MM.1S (cell line): Measurements from ENCODE around the gene EML1.

Experiments
- DNase-seq: peaks from one replicate; pipeline ENCODE4 v3.0.0-alpha.2; 2015
- H2AFZ ChIP-seq: fragments of 300-600 bp; sonication (generic); 2 replicates; pipeline ENCODE4 v1.6.0; 2016; ENCODE audit warnings: antibody characterized with exemption, low read length
- H3F3A ChIP-seq: fragments of 300-600 bp; sonication (generic); 2 replicates; pipeline ENCODE4 v1.6.1; 2016; ENCODE audit warnings: mild to moderate bottlenecking, antibody characterized with exemption, low read length, moderate library complexity, mixed read lengths; ENCODE audit not compliant: insufficient read depth
- H3K27ac ChIP-seq: fragments of 300-600 bp; sonication (generic); 2 replicates; pipeline ENCODE4 v1.5.1; 2016; ENCODE audit warnings: mild to moderate bottlenecking, low read length
- H3K27me3 ChIP-seq: fragments of 300-600 bp; sonication (generic); replicated peaks from 2 replicates; pipeline ENCODE4 v1.6.0; 2016; ENCODE audit warnings: low read length; ENCODE audit not compliant: insufficient read depth
- H3K36me3 ChIP-seq: fragments of 300-600 bp; sonication (generic); replicated peaks from 2 replicates; pipeline ENCODE4 v1.6.1; 2016; ENCODE audit warnings: mild to moderate bottlenecking, low read length, mixed read lengths; ENCODE audit not compliant: insufficient read depth
- H3K4me1 ChIP-seq: fragments of 300-600 bp; sonication (generic); 2 replicates; pipeline ENCODE4 v1.6.1; 2016; ENCODE audit warnings: low read length, mixed read lengths
- H3K4me2 ChIP-seq: fragments of 300-600 bp; sonication (generic); 2 replicates; pipeline ENCODE4 v1.6.0; 2016; ENCODE audit warnings: low read depth, low read length
- H3K4me3 ChIP-seq: fragments of 300-600 bp; sonication (generic); 2 replicates; pipeline ENCODE4 v1.5.1; 2016; ENCODE audit warnings: low read length, mixed read lengths
- H3K79me2 ChIP-seq: fragments of 300-600 bp; sonication (generic); 2 replicates; pipeline ENCODE4 v1.6.1; 2016; ENCODE audit warnings: mixed run types, low read length, mixed read lengths
- H3K9ac ChIP-seq: fragments of 300-600 bp; sonication (generic); 2 replicates; pipeline ENCODE4 v1.6.1; 2016; ENCODE audit warnings: low read length, mixed read lengths
- H3K9me2 ChIP-seq: fragments of 300-600 bp; sonication (generic); replicated peaks from 2 replicates; pipeline ENCODE4 v1.6.1; 2016; ENCODE audit warnings: mild to moderate bottlenecking, low read length, mixed read lengths; ENCODE audit not compliant: insufficient read depth
- H3K9me3 ChIP-seq: fragments of 300-600 bp; sonication (generic); replicated peaks from 2 replicates; pipeline ENCODE4 v1.6.1; 2016; ENCODE audit warnings: mild to moderate bottlenecking, low read length, mixed read lengths; ENCODE audit not compliant: insufficient read depth
- H4K20me1 ChIP-seq: fragments of 300-600 bp; sonication (generic); 2 replicates; pipeline ENCODE4 v1.6.1; 2016; ENCODE audit warnings: mild to moderate bottlenecking, low read length, moderate library complexity, mixed read lengths; ENCODE audit not compliant: insufficient read depth
- EZH2 ChIP-seq: fragments of 300-600 bp; sonication (generic); optimal IDR thresholded peaks from 2 replicates; pipeline ENCODE3; 2017; ENCODE audit warnings: low read depth, mild to moderate bottlenecking, antibody characterized with exemption, low read length, mixed read lengths
- EZH2phosphoT487 ChIP-seq: fragments of 300-600 bp; sonication (generic); IDR thresholded peaks from 2 replicates; pipeline ENCODE4 v1.6.1; 2018; ENCODE audit warnings: antibody characterized with exemption, low read length
- TF ChIP-seq, protein P1 (sequence below): fragments of 300-600 bp; sonication (generic); IDR thresholded peaks from 2 replicates; pipeline ENCODE4 v1.5.1; 2016; ENCODE audit warnings: antibody characterized with exemption, low read length, mixed read lengths

Gene EML1

GRCh38 chr14:99852578-99852977, 59.4 kb downstream of the EML1 start:
- DNase-seq: no peak
- Histone ChIP-seq H3K36me3 (no peaks in the 10 kb centered on the region), H3K9ac (no peak overlapping the region), H3F3A (no peaks in the 10 kb centered on the region), H3K27ac (no peak overlapping the region), H2AFZ (no peak overlapping the region), H4K20me1 (no peaks in the 10 kb centered on the region), H3K4me3 (no peak overlapping the region), H3K9me3 (no peaks in the 10 kb centered on the region), H3K9me2 (no peaks in the 10 kb centered on the region), H3K4me1 (peaks cover 9% of the 10 kb centered on the region; the same call in 1 of the 2 replicates), H3K27me3 (no peaks in the 10 kb centered on the region), H3K79me2 (no peaks in the 10 kb centered on the region), H3K4me2 (peak overlapping the region; percentile 18; the same call in 1 of the 2 replicates)
- no peak for TF ChIP-seq EZH2phosphoT487
- no peak for TF ChIP-seq EZH2
- TF ChIP-seq, protein P1, sequence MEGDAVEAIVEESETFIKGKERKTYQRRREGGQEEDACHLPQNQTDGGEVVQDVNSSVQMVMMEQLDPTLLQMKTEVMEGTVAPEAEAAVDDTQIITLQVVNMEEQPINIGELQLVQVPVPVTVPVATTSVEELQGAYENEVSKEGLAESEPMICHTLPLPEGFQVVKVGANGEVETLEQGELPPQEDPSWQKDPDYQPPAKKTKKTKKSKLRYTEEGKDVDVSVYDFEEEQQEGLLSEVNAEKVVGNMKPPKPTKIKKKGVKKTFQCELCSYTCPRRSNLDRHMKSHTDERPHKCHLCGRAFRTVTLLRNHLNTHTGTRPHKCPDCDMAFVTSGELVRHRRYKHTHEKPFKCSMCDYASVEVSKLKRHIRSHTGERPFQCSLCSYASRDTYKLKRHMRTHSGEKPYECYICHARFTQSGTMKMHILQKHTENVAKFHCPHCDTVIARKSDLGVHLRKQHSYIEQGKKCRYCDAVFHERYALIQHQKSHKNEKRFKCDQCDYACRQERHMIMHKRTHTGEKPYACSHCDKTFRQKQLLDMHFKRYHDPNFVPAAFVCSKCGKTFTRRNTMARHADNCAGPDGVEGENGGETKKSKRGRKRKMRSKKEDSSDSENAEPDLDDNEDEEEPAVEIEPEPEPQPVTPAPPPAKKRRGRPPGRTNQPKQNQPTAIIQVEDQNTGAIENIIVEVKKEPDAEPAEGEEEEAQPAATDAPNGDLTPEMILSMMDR: no peak

- Histone ChIP-seq H3K4me1 (peaks cover 9% of the 10 kb centered on the region; the same call in 1 of the 2 replicates), H3K27me3 (no peaks in the 10 kb centered on the region), H3K4me2 (peak overlapping the region; percentile 18; the same call in 1 of the 2 replicates), H3K9me2 (no peaks in the 10 kb centered on the region), H3F3A (no peaks in the 10 kb centered on the region), H3K36me3 (no peaks in the 10 kb centered on the region), H3K9ac (no peak overlapping the region), H4K20me1 (no peaks in the 10 kb centered on the region), H3K9me3 (no peaks in the 10 kb centered on the region), H3K4me3 (no peak overlapping the region), H3K79me2 (no peaks in the 10 kb centered on the region), H3K27ac (no peak overlapping the region), H2AFZ (no peak overlapping the region)
- no peak for DNase-seq
- TF ChIP-seq, protein P1: no peak
- no peak for TF ChIP-seq EZH2
- TF ChIP-seq EZH2phosphoT487: no peak
These were observed 60.0 kb downstream of the EML1 start for GRCh38 chr14:99853206-99853605.

GRCh38 chr14:99854831-99855230, 61.6 kb downstream of the EML1 start:
- TF ChIP-seq EZH2phosphoT487: no peak
- TF ChIP-seq EZH2: no peak
- TF ChIP-seq, protein P1: no peak

More at GRCh38 chr14:99854831-99855230, 61.6 kb downstream of the EML1 start:
- Histone ChIP-seq H3F3A (no peaks in the 10 kb centered on the region), H3K27me3 (no peaks in the 10 kb centered on the region), H3K27ac (no peak overlapping the region), H3K9me2 (no peaks in the 10 kb centered on the region), H4K20me1 (no peaks in the 10 kb centered on the region), H3K4me3 (no peak overlapping the region), H3K4me1 (peaks cover 9% of the 10 kb centered on the region; the same call in 1 of the 2 replicates), H3K4me2 (no peak overlapping the region), H3K9me3 (no peaks in the 10 kb centered on the region), H3K79me2 (no peaks in the 10 kb centered on the region), H3K36me3 (no peaks in the 10 kb centered on the region), H2AFZ (no peak overlapping the region), H3K9ac (no peak overlapping the region)
- DNase-seq: no peak
